Measurements from ENCODE around the gene SLC29A3. TPM values are rescaled to one million over a fixed set of nuclear protein-coding genes. Genes with fewer than 3 reads are reported as not detected.

SLC29A3 gene
- total RNA-seq, 1 experiment from 2014 or later: 9.2 TPM

DNA sequence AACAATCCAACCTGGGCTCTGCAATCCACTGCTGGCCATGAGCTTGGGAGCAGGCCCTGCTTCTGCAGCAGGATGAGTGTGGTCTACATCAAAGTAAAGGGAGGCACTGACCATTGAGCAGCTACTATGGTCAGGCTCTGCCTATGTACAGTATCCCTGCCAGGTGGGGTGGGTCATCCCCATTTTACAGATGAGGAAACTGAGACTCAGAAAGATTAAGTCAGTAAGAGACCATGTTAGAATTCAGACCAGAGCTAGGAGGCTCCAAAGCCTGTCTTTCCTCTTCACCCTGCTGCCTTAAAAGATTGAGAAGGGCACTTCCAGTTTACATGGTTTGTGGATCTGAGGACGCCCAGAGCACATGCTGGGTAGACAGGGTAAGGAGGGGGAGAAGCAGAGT is 50.5 kb downstream of the SLC29A3 start:
- Histone ChIP-seq H4K5ac (ENCODE audit: insufficient read length, low read depth, low read length) (no peak overlapping the region), H2BK12ac (ENCODE audit: insufficient read length, low read depth, low read length) (no peak overlapping the region)
- peaks cover 2% of the 10 kb centered on the region in 2 experiments; a peak in 3 of 4 replicates for H3K4me1 Mint-ChIP-seq

More for the DNA sequence above, 50.5 kb downstream of the SLC29A3 start:
- H3K36me3 Mint-ChIP-seq (ENCODE audit: insufficient read depth in 1 of 3, low read depth in 3 of 3): peaks cover 0 to 2% (median 0%) of the 10 kb centered on the region in 3 experiments; a peak in 1 of 7 replicates
- Histone ChIP-seq H3K9me3 (ENCODE audit: control insufficient read depth, low read depth, low read length) (no peaks in the 10 kb centered on the region), H3K23me2 (ENCODE audit: insufficient read length, low read depth, low read length, poor library complexity, severe bottlenecking) (no peaks in the 10 kb centered on the region), H3K9ac (ENCODE audit: extremely low read depth, insufficient read length, low read length) (no peak overlapping the region), H2BK15ac (ENCODE audit: low read depth, low read length) (no peak overlapping the region), H2BK20ac (ENCODE audit: low read depth, low read length, poor library complexity, severe bottlenecking) (no peak overlapping the region), H3K4me2 (ENCODE audit: insufficient read depth, insufficient read length, low read length) (no peak overlapping the region), H3K56ac (ENCODE audit: insufficient read length, low read depth, low read length) (no peak overlapping the region), H2BK5ac (ENCODE audit: insufficient read length, low read length) (no peak overlapping the region), H3K79me2 (ENCODE audit: insufficient read depth, low read length) (no peaks in the 10 kb centered on the region), H2AFZ (ENCODE audit: low read length) (no peak overlapping the region), H3K79me1 (ENCODE audit: insufficient read depth, low read depth, low read length, poor library complexity, severe bottlenecking) (no peaks in the 10 kb centered on the region), H3K18ac (ENCODE audit: insufficient read length, low read depth, low read length) (no peak overlapping the region), H3T11ph (ENCODE audit: low read length) (no peak overlapping the region), H4K91ac (ENCODE audit: insufficient read length, low read depth, low read length) (no peak overlapping the region), H3K4me1 (ENCODE audit: insufficient read depth, low read length) (no peaks in the 10 kb centered on the region), H3K27ac (ENCODE audit: insufficient read length, low read depth, low read length) (no peak overlapping the region), H3K23ac (ENCODE audit: insufficient read length, low read depth, low read length) (no peak overlapping the region), H2BK120ac (ENCODE audit: low read depth, low read length, poor library complexity, severe bottlenecking) (no peak overlapping the region), H3K27me3 (ENCODE audit: insufficient read depth, low read length) (no peaks in the 10 kb centered on the region), H3K14ac (ENCODE audit: insufficient read depth, low read length) (no peak overlapping the region), H4K20me1 (ENCODE audit: control insufficient read depth, insufficient read depth, insufficient read length) (no peaks in the 10 kb centered on the region), H2AK5ac (ENCODE audit: insufficient read length, low read length) (no peak overlapping the region), H4K8ac (replicated peaks; ENCODE audit: insufficient read length, low read depth, low read length) (no peak overlapping the region), H3K4ac (ENCODE audit: low read depth, low read length) (no peak overlapping the region)
- H3K4me3 Mint-ChIP-seq: no peak overlapping the region
- H3K27ac Mint-ChIP-seq: no peak overlapping the region
- no CpG with 5 or more reads among the region's 1 CpG for WGBS (ENCODE audit: extremely low coverage, insufficient read length, low lambda C conversion rate)
- TF ChIP-seq CTCF (conservative IDR thresholded peaks at IDR 0.05): no peak
- DNase-seq: no peak
- no peaks in the 10 kb centered on the region for H3K9me3 Mint-ChIP-seq
- peaks cover 9% of the 10 kb centered on the region for H3K27me3 Mint-ChIP-seq (ENCODE audit: low read depth)

Measured in H9 (cell line).